Measurements from ENCODE around the gene GRM8.

Gene GRM8

GRCh38 chr7:126958367-126958766, 294.4 kb downstream of the GRM8 start:
- Histone ChIP-seq H3K9ac (ENCODE audit: low read length) (no peak overlapping the region), H3K14ac (ENCODE audit: low read length in 2 of 2) (no peak overlapping the region), H3K79me1 (replicated peaks; ENCODE audit: low read length, poor library complexity, severe bottlenecking) (no peaks in the 10 kb centered on the region), H3K23ac (ENCODE audit: low read length in 2 of 2) (no peak overlapping the region), H2BK12ac (ENCODE audit: low read length in 2 of 2) (no peak overlapping the region), H3K27me3 (ENCODE audit: control insufficient read depth in 1 of 2, insufficient read depth in 1 of 2, low read length in 2 of 2) (no peaks in the 10 kb centered on the region), H3K36me3 (ENCODE audit: control insufficient read depth in 1 of 2, insufficient read depth in 2 of 2, low read depth in 1 of 2, low read length in 2 of 2) (no peaks in the 10 kb centered on the region), H2AK5ac (ENCODE audit: low read length, severe bottlenecking) (no peak overlapping the region), H3K27ac (ENCODE audit: low read length, poor library complexity, severe bottlenecking) (no peak overlapping the region), H3K9me3 (ENCODE audit: control insufficient read depth, low read length) (no peaks in the 10 kb centered on the region), H4K91ac (ENCODE audit: low read length) (no peak overlapping the region), H2AFZ (ENCODE audit: low read depth, low read length) (no peak overlapping the region), H3K4me3 (ENCODE audit: insufficient read depth in 1 of 2, low read depth in 1 of 2, low read length in 2 of 2) (no peak overlapping the region), H3K4me2 (ENCODE audit: low read length, poor library complexity, severe bottlenecking) (no peak overlapping the region), H2BK120ac (ENCODE audit: low read depth, low read length) (no peak overlapping the region), H3K4me1 (ENCODE audit: control insufficient read depth, insufficient read depth, low read depth, low read length) (no peaks in the 10 kb centered on the region), H3K18ac (ENCODE audit: low read depth in 1 of 2, low read length in 2 of 2) (no peak overlapping the region), H2BK5ac (ENCODE audit: low read depth, low read length, poor library complexity, severe bottlenecking) (no peak overlapping the region), H4K8ac (ENCODE audit: low read length) (no peak overlapping the region), H3K4ac (ENCODE audit: low read depth in 1 of 2, low read length in 2 of 2) (no peak overlapping the region), H2BK15ac (ENCODE audit: low read depth, poor library complexity, severe bottlenecking) (no peak overlapping the region)
- DNase-seq: no peak
- 94% methylated on average over 16 of the region's 17 CpGs for WGBS

- H2BK15ac ChIP-seq (ENCODE audit: low read depth, poor library complexity, severe bottlenecking): no peak overlapping the region
- H2BK12ac ChIP-seq (ENCODE audit: low read length in 2 of 2): no peak overlapping the region
- WGBS: 71% methylated on average over 9 of the region's 9 CpGs
- no peaks in the 10 kb centered on the region for H3K9me3 ChIP-seq (ENCODE audit: control insufficient read depth, low read length)
- no peak overlapping the region for H2BK120ac ChIP-seq (ENCODE audit: low read depth, low read length)
- no peak overlapping the region for H3K27ac ChIP-seq (ENCODE audit: low read length, poor library complexity, severe bottlenecking)
- H3K14ac ChIP-seq (ENCODE audit: low read length in 2 of 2): no peak overlapping the region
- H3K9ac ChIP-seq (ENCODE audit: low read length): no peak overlapping the region
- no peaks in the 10 kb centered on the region for H3K27me3 ChIP-seq (ENCODE audit: control insufficient read depth in 1 of 2, insufficient read depth in 1 of 2, low read length in 2 of 2)
- no peak overlapping the region for H3K4me2 ChIP-seq (ENCODE audit: low read length, poor library complexity, severe bottlenecking)
- no peaks in the 10 kb centered on the region for H3K79me1 ChIP-seq (replicated peaks; ENCODE audit: low read length, poor library complexity, severe bottlenecking)
- H3K4me1 ChIP-seq (ENCODE audit: control insufficient read depth, insufficient read depth, low read depth, low read length): no peaks in the 10 kb centered on the region
- no peak overlapping the region for H2BK5ac ChIP-seq (ENCODE audit: low read depth, low read length, poor library complexity, severe bottlenecking)
- H3K18ac ChIP-seq (ENCODE audit: low read depth in 1 of 2, low read length in 2 of 2): no peak overlapping the region
- H2AFZ ChIP-seq (ENCODE audit: low read depth, low read length): no peak overlapping the region
- H4K8ac ChIP-seq (ENCODE audit: low read length): no peak overlapping the region
- no peak for DNase-seq
- no peak overlapping the region for H3K4me3 ChIP-seq (ENCODE audit: insufficient read depth in 1 of 2, low read depth in 1 of 2, low read length in 2 of 2)
- H3K4ac ChIP-seq (ENCODE audit: low read depth in 1 of 2, low read length in 2 of 2): no peak overlapping the region
- no peak overlapping the region for H3K23ac ChIP-seq (ENCODE audit: low read length in 2 of 2)
- no peaks in the 10 kb centered on the region for H3K36me3 ChIP-seq (ENCODE audit: control insufficient read depth in 1 of 2, insufficient read depth in 2 of 2, low read depth in 1 of 2, low read length in 2 of 2)
- no peak overlapping the region for H2AK5ac ChIP-seq (ENCODE audit: low read length, severe bottlenecking)
- no peak overlapping the region for H4K91ac ChIP-seq (ENCODE audit: low read length)
Observed at GRCh38 chr7:126957443-126957842, 295.3 kb downstream of the GRM8 start.

GRCh38 chr7:126953461-126953860, 299.3 kb downstream of the GRM8 start:
- Histone ChIP-seq H3K36me3 (ENCODE audit: control insufficient read depth in 1 of 2, insufficient read depth in 2 of 2, low read depth in 1 of 2, low read length in 2 of 2) (no peaks in the 10 kb centered on the region), H3K79me1 (replicated peaks; ENCODE audit: low read length, poor library complexity, severe bottlenecking) (no peaks in the 10 kb centered on the region), H2BK5ac (ENCODE audit: low read depth, low read length, poor library complexity, severe bottlenecking) (no peak overlapping the region), H3K14ac (ENCODE audit: low read length in 2 of 2) (no peak overlapping the region), H2BK15ac (ENCODE audit: low read depth, poor library complexity, severe bottlenecking) (no peak overlapping the region), H3K4me3 (ENCODE audit: insufficient read depth in 1 of 2, low read depth in 1 of 2, low read length in 2 of 2) (no peak overlapping the region), H3K9ac (ENCODE audit: low read length) (no peak overlapping the region), H4K8ac (ENCODE audit: low read length) (no peak overlapping the region), H3K4me1 (ENCODE audit: control insufficient read depth, insufficient read depth, low read depth, low read length) (no peaks in the 10 kb centered on the region), H3K27me3 (ENCODE audit: control insufficient read depth in 1 of 2, insufficient read depth in 1 of 2, low read length in 2 of 2) (no peaks in the 10 kb centered on the region), H2BK120ac (ENCODE audit: low read depth, low read length) (no peak overlapping the region), H2AK5ac (ENCODE audit: low read length, severe bottlenecking) (no peak overlapping the region), H3K9me3 (ENCODE audit: control insufficient read depth, low read length) (no peaks in the 10 kb centered on the region), H3K27ac (ENCODE audit: low read length, poor library complexity, severe bottlenecking) (no peak overlapping the region), H3K4ac (ENCODE audit: low read depth in 1 of 2, low read length in 2 of 2) (no peak overlapping the region), H3K18ac (ENCODE audit: low read depth in 1 of 2, low read length in 2 of 2) (no peak overlapping the region), H3K4me2 (ENCODE audit: low read length, poor library complexity, severe bottlenecking) (no peak overlapping the region), H2BK12ac (ENCODE audit: low read length in 2 of 2) (no peak overlapping the region), H4K91ac (ENCODE audit: low read length) (no peak overlapping the region), H2AFZ (ENCODE audit: low read depth, low read length) (no peak overlapping the region), H3K23ac (ENCODE audit: low read length in 2 of 2) (no peak overlapping the region)
- 43% methylated on average over 1 of the region's 2 CpGs for WGBS
- DNase-seq: no peak

GRCh38 chr7:126948664-126949063, 304.1 kb downstream of the GRM8 start:
- 85% methylated on average over 4 of the region's 4 CpGs for WGBS
- H2BK120ac ChIP-seq (ENCODE audit: low read depth, low read length): no peak overlapping the region
- no peak overlapping the region for H2AK5ac ChIP-seq (ENCODE audit: low read length, severe bottlenecking)

More at GRCh38 chr7:126948664-126949063, 304.1 kb downstream of the GRM8 start:
- Histone ChIP-seq H3K23ac (ENCODE audit: low read length in 2 of 2) (no peak overlapping the region), H4K8ac (ENCODE audit: low read length) (no peak overlapping the region), H3K4me2 (ENCODE audit: low read length, poor library complexity, severe bottlenecking) (no peak overlapping the region), H3K27ac (ENCODE audit: low read length, poor library complexity, severe bottlenecking) (no peak overlapping the region), H3K36me3 (ENCODE audit: control insufficient read depth in 1 of 2, insufficient read depth in 2 of 2, low read depth in 1 of 2, low read length in 2 of 2) (no peaks in the 10 kb centered on the region), H3K4me1 (ENCODE audit: control insufficient read depth, insufficient read depth, low read depth, low read length) (no peaks in the 10 kb centered on the region), H2BK5ac (ENCODE audit: low read depth, low read length, poor library complexity, severe bottlenecking) (no peak overlapping the region), H3K9ac (ENCODE audit: low read length) (no peak overlapping the region), H4K91ac (ENCODE audit: low read length) (no peak overlapping the region), H3K27me3 (ENCODE audit: control insufficient read depth in 1 of 2, insufficient read depth in 1 of 2, low read length in 2 of 2) (no peaks in the 10 kb centered on the region), H3K18ac (ENCODE audit: low read depth in 1 of 2, low read length in 2 of 2) (no peak overlapping the region), H3K4me3 (ENCODE audit: insufficient read depth in 1 of 2, low read depth in 1 of 2, low read length in 2 of 2) (no peak overlapping the region), H3K79me1 (replicated peaks; ENCODE audit: low read length, poor library complexity, severe bottlenecking) (no peaks in the 10 kb centered on the region), H3K9me3 (ENCODE audit: control insufficient read depth, low read length) (no peaks in the 10 kb centered on the region), H2AFZ (ENCODE audit: low read depth, low read length) (no peak overlapping the region), H2BK12ac (ENCODE audit: low read length in 2 of 2) (no peak overlapping the region), H3K14ac (ENCODE audit: low read length in 2 of 2) (no peak overlapping the region), H3K4ac (ENCODE audit: low read depth in 1 of 2, low read length in 2 of 2) (no peak overlapping the region), H2BK15ac (ENCODE audit: low read depth, poor library complexity, severe bottlenecking) (no peak overlapping the region)
- DNase-seq: no peak

Measured in mesenchymal stem cell (in vitro differentiated cells and primary cell).